Middle frontal gyrus (tissue), 1 donor: ENCODE measurements around the gene ARHGEF4.
"Not testable (repeated sequence)": the region's sequence is repeated elsewhere in the genome, so short reads cannot be mapped to it uniquely, and the experiment has no call there.

Experiments
- DNase-seq: peaks from one replicate; pipeline ENCODE4 v3.0.0-alpha.2; 2015; ENCODE audit warnings: low spot score; ENCODE audit errors: extremely low spot score

The ARHGEF4 gene

DNA sequence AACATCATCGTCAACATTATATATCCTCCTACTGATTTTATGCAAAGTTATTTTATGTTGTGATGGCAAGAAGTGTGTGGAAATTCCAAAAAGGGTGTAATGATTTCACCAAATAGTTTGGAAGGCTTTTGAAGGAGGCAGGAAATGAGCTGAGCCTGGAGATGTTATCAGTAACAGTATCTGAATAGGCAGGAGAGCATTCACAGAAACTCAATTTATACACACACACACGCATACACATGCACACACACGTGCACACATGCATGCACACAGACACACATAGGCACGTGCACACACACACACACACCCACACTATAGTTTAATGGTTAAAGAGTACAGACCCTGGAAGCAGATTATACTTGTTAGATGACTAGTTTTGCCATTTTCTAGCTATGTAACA is 47.3 kb downstream of the ARHGEF4 start:
- no peak for DNase-seq

DNA sequence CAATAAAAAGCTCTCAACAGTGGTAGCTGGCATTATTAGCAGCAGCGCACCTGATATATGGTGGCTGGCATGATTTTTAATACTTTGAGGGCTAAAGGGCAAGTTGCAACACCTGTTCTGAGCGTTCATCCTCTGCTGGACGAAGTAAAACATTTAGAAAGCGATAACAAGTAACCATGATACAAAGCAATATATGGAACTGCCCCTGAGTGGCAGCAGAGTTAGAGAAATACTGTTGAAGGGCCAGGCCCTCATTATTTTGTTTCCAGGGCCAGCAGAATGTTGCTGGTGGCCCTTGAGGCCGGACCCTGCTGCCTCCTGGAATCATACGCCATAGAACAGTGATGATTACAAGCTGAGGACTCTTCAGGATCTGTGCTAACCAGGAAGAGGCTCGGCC is 47.8 kb downstream of the ARHGEF4 start:
- DNase-seq, result no peak

DNA sequence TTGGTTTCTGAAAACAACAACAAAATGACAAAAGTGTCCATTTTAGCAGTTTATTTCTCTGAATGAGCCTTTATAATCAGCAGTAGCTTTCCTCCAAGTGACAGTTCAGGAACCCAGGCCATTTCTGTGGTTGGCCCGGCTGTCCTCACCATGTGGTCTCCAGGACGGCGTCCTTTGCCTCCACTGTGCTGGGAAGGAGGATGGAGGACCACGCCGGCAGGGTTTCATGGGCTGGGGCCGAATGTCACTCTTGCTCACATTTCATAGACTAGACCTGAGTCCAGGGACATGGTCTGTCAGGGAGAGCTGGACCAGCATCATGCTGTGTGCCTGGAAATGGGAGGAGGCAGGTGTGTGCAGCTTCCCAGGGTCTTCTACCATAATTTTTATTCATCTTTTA is 50.9 kb downstream of the ARHGEF4 start:
- DNase-seq, result no peak

DNA sequence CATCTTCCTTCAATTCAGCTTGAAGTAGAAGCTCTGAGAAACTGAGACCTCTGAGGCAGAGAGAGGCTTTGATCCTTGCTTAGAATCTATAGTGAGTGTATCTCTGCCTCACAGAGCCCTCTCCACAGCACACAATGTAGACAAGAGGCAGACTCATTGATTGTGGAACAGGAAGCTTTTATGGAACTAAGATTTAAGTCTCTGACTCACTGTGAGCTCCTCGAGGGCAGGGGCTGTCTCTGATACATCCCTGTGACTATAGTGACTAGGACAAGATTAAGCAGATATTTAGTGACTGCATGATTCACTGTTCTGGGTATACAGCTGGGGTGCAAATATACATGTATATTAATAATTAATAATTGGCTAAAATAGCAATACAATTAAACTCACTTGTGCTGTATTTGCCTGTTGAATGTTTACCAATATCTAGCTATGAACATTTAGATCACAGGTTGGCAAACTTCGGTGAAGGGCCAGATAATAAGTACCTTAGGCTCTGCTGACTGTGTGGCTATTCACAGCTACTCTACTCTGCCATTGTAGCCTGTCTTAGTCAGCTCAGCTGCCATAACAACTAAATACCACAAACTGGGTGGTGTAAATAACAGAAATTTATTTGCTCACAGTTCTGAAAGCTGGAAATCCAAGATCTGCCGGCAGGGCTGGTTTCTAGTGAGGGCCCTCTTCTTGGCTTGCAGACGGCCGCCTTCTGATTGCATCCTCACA is 54.4 kb downstream of the ARHGEF4 start:
- DNase-seq, result no peak

DNA sequence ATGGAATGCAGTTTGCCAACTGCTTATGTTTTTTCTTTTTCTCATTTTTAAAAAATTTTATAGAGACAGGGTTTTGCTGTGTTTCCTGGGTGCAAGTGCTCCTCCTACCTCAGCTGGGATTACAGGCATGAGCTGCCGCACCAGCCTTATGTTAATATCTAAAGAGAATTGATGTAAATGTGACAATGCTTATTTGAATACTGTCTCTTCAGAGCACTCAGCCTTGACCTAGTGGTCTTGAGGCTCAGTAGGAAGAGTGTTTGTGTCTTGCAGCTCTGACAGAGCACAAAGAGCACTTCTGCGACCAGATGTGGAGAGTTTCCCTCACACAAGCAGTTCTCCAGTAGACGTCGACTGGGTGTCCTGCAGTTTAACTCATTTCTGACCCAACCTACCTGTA is 55.3 kb downstream of the ARHGEF4 start:
- no peak for DNase-seq

DNA sequence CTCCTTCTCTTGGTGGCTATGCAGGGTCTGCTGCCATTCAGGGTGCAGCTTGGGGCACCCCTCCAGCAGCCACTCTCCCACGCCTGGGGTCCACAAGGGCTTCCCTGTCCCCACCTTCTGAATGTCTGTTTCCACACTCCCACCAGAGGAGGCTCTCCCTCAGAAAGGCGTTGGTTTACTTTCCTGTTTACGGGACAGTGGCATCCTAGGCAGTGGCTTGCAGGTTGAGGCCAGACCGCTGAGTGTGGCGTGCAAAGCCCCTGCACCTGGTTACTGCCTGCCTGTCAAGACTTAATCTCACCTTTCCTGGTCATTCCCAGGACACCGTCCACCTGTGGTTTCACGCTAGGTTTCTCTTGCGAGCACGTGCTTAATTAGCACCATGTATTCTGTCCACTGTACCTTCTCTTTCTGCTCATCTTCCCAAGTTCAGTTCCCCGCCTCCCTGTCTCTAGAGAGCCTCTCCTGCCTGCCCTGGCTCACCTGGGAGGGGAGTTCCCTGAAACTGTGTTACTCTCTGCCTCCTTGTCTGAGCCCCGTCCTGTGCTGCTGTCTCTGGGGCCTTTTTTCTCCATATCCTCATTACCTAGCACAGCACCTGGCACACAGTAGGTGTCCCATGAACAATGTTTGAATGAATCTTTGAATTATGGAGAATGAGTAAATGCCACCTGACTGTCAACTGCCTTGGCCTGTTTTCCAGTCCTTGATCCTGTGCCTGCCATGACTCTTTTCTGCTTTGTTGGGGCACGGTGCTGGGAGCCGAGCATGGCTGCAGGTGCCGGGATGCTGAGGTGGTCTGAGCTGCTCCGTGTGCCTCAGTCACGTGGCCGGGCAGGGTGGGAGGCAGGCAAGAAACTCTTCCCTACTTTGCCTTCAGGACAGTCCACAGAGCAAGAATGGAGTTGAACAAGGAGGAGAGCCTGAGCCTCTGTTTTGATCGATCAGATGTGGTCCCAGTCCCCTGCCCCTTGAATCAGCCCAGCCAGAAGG is 56.4 kb downstream of the ARHGEF4 start:
- no peak for DNase-seq

DNA sequence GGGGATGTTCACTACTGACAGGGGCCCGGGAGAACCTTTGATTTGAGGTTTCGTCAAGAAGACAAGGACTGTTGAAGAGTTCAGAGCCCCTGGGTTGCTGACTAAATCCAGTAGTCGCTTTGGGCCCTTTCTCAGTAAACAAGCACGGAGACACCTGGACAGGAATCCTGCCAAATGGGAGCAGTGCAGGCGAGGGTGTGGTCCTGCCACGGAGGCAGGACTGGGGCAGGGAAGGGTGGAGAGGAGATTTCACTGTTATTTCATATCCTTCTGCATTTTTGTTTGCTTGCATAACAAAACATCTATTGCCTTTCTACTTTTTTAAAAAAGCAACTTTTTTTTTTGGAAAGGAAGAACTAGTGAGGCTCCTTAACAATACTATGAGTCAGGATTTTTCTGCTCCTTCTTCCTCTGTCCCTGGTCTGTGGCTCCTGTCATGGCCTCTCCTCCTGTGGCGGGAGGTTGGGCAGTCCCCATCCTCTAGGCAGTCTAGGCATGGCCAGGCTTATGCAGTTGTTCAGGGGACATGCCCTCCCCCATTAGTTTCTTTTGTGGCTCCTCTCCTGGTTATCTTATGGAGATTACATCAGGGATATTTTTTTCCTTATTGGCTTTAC is 57.7 kb downstream of the ARHGEF4 start:
- DNase-seq, result no peak

DNA sequence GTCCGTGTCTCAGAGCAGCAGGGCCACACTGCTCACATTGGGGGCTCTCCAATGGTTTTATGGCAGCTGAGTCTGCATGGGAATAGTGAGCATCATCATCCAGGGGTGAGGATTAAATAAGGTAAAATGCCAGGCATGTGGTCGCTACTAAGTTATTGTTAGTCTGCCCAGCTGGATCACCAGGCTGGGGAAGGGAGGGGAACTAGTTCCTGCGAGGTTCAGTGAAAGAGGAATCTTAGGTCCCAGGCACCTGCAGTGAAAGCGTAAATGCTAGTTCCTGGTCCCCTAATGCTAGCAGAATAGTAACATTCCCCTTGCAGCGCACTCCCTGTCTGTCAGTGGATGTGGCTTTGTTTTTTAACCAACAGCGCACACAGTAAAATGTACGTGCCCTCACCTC is 60.1 kb downstream of the ARHGEF4 start:
- no peak for DNase-seq

DNA sequence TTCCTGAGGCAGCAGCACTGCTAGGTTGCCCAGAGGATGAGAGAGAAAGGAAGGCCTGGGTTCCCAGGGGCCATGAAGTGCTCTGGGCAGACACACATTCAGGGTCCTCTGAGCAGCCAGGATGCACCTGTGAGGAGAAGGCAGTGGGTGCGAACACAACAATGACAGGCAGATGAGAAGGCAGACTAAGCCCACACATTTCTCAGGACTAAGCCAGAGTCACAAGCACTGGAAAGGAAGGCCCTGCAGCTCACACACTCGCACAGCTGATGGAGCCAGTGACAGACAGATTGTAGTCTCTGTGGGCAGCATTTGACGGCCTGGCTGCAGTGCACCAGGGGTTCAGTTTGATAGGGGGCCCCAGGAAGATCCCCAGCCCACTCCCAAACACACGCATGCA is 61.8 kb downstream of the ARHGEF4 start:
- no peak for DNase-seq

DNA sequence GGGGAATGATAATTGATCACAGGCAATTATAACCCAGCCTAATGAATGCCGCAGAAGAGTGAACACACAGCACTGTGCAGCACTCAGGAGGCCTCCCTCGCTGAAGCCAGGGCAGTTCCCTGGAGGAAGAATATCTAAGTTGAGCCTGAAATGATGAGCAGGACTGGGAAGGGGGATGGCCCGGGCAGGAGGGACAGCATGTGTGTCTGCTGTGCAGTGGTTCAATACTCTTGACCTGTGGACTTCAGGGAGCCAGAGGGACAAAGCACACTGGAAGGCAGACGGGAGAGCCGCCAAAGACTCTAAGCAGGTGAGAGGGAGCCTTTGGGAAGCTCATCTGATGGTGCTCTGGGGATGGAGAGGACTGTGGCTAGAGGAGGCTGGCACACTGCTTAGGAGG is 62.6 kb downstream of the ARHGEF4 start:
- no peak for DNase-seq

DNA sequence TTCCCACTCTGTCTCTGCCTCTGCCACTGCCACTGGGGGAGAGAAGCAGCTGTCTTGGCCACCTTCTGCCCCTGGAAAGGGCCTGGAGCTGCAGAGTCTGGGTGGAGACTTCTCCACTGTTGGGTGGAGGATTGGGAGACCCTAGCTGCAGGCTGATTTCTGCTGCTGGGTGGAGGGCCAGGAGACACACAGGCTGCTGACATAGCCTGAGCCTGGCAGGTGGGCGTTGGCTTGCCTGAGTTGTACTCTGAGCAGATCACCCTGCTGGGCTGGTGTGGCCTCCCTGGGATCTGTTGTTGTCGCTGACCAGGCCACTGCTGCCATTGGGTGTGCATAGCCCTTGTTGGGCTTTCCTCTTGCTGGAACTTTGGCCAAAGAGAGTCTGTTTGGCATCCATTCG is 64.3 kb downstream of the ARHGEF4 start:
- no peak for DNase-seq

DNA sequence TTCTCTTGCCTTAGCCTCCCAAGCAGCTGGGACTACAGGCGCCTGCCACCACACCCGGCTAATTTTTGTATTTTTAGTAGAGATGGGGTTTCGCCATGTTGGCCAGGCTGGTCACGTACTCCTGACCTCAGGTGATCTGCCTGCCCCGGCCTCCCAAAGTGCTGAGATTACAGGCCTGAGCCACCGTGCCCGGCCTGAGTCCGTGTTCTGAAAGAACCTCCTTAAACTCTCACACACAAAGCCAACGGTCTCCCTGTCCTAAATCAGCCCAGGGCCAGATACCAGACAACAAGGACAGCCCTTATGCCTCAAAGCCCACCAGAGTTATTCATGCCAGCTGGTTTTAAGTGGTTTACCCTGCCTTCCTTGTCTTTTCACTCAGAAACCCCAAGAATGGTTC is 64.9 kb downstream of the ARHGEF4 start:
- DNase-seq, result not testable (repeated sequence)

DNA sequence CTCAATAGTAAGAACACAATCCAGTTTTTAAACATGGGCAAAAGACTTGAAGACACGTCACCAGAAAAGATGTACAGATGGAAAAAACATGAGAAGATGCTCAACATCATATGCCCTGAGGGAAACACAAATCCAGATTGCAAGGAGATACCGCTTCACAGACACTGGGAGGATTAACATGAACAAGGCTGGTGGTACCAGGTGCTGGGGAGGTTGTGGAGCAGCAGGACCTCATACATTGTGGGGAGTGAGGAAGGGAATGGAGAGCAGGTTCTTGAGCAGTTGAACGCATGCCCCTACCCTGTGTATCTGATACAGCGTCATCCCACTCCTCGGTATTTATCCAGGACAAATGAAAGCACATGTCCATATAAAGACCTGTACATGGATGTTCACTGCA is 72.1 kb downstream of the ARHGEF4 start:
- no peak for DNase-seq

DNA sequence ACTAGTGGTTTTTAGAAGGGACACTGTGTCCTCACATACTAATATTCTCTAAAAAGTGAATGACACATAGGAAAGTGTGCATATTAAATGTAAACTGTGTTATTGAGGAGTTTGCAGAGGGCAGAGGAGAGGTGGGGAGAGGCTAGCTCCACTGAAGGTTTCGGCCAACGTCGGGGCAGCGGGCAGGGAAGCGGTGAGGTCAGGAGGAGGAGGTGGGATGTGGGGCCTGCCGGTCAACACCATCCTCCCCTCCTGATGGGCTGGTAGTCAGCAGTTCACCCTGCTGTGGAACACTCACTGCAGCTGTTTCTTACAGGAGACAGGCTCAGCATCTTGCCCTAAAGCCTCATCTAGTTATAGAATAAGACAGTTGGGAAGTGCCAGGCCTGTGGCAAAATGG is 74.2 kb downstream of the ARHGEF4 start:
- DNase-seq, result no peak

DNA sequence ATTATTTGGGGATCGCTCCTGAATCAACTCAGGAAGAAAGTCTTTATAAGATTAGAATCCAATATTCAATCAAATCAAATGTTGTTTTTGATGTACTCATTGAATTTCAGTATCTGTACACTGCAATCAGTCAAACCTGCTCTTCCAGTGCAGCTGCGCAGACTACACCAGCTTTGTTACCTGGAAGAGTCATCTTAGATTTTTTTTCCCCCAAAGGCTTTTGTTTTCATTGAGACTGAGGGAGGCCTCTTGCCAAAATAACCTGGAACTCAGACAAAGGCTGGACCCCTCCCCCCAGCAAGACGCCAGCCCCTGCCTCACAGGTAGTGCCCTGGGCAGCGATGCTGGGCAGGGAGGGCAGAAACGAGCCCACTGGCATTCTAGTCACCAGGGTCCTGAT is 74.8 kb downstream of the ARHGEF4 start:
- no peak for DNase-seq

DNA sequence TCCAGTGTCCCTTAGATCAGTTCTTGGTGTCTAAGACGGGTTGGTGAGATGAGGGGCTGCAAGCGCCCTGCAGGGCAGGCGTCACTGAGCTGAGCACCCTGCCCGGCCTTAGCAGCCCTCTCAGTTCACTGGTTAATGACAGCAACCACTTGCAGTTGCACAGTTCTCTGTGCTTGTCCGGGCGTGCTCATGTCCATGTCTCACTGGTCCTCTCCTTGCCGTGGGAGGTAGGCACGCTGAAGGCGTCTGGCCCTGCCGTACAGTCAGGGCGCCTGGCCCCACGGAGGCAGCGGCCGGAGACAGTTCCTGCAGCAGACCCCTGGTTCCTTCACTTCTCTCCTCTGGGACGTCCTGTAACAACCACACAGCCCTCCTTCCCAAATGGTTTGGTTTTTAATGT is 75.3 kb downstream of the ARHGEF4 start:
- no peak for DNase-seq

DNA sequence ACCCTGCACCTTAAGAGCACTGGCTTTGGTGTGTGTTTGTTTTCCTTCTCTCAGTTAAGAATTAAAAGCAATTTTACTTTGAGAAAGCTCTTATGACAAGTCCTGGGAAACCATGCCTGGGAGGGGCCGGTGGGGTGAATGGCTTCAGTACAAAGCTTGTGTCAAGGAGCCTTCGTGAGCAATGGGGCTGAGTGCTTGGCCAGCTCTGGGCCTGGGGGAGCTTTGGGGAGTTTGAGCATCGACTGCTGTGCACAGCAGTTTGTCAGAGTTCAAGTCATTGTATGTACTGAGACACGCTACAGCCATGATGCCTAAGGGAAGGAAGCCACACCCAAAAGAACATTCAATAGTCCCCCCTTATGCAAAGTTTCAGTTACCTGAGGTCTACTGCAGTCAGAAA is 75.8 kb downstream of the ARHGEF4 start:
- DNase-seq, result no peak

DNA sequence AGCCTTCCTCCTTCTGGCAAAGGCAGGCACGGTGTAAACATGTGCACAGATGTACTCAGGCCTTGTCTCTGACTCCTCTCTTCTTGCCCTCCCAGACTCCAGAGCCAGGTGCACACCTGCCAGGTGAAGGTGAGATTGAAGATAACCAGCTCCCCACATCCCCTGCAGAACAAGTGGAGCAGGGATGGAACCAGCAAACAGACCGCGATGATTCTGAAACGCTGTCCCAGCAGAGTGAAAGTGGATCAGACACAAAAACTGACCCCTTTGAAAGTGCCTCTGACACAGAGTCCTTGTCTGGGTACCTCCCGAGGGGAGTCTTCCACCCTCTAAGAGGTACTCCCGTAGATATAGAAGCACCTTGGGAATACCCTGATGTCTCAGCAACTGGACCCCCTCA is 77.2 kb downstream of the ARHGEF4 start:
- no peak for DNase-seq

DNA sequence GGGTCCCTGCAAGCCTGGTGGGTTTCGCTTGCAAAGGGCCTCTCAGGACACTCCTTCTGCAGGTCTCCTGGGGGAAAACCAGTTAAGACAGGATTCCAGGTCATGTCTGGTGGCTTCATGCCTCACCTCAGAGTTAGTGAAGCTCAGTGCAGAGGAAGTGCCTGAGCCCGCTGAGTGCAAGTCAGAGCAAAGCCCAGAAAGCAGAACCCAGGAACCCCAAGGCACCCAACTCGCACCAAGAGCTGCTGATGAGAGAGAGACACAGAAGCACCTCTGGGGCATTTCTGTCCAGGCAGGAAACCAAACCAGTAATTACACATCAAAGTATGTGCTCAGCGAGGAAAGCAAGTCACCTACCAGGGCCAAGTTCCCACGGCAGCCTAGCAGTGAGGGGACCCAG is 78.4 kb downstream of the ARHGEF4 start:
- DNase-seq, result no peak

DNA sequence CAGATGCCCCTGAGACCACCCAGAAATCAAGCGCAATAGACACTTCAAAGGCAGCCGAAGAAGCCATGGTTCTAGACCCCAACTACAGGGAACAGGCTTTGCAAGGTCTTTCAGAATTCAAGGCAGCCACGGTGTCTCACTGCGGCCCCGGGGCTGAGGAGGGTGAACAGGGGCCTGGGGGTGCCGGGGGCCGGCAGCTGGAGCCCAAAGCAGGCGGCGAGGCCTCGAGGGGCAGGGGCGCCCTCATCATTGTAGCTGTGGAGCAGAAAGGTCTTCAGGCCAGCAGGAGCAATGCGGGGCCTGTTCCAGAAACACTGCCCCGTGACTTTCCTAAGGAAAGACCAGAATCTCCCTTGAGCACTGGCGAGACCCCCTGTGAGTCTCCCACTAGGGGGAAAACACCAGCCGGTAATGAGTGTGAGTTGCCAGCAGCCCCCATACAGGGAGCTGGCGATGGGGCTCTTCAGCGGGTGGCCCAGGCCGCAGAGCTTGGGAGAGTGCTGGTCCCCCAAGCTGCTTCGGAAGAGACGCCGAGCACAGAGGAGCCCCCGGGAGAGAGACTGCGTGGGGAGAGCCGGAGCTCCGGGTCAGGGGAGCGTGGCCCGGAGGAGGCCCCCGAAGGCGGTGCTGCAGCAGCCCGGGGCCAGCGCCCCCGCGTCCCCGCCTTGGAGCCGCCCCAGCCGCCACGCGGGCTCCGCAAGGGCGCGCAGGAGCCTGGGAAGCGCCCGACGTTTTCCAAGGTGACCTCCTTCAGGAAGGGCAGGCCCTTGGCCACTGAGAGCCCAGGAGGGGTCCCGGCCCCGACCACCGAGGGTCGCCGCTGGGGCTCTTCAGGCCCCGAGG is 79.1 kb downstream of the ARHGEF4 start:
- DNase-seq, result no peak

DNA sequence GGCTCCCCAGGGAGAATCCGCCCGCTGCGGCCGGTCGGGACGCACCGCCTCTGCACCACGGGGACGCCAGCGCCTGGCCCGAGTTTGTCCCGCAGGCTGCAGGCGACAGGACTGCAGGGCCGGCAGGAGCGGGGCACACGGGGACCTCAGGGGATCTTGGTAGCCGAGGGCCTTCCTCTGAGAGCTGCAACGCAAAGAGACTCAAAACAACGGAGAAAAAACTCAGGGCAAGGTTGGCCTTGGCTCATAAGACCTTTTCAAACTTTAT is 79.7 kb downstream of the ARHGEF4 start:
- no peak for DNase-seq
